Measurements from ENCODE around the gene TFCP2. TPM values are rescaled to one million over a fixed set of nuclear protein-coding genes. Genes with fewer than 3 reads are reported as not detected.

Gene TFCP2
- total RNA-seq, 2 experiments from 2014 or later: 27.4 to 27.9 TPM

DNA sequence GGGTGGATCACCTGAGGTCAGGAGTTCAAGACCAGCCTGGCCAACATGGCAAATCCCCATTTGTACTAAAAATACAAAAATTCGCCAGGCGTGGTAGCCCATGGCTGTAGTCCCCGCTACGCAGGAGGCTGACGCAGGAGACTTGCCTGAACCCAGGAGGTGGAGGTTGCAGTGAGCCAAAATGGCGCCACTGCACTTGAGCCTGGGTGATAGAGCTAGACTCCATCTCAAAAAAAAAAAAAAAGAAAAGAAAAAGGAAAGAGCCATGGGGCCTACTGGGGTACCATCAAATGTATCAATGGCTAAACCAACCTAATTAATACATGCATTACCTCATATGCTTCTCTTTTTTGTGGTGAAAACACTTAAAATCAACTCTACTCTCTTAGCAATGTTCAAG lies 10.7 kb downstream of the TFCP2 start:
- Mint-ChIP-seq H3K4me1 (ENCODE audit: low read depth) (peaks cover 26% of the 10 kb centered on the region), H3K27ac (no peak overlapping the region)

DNA sequence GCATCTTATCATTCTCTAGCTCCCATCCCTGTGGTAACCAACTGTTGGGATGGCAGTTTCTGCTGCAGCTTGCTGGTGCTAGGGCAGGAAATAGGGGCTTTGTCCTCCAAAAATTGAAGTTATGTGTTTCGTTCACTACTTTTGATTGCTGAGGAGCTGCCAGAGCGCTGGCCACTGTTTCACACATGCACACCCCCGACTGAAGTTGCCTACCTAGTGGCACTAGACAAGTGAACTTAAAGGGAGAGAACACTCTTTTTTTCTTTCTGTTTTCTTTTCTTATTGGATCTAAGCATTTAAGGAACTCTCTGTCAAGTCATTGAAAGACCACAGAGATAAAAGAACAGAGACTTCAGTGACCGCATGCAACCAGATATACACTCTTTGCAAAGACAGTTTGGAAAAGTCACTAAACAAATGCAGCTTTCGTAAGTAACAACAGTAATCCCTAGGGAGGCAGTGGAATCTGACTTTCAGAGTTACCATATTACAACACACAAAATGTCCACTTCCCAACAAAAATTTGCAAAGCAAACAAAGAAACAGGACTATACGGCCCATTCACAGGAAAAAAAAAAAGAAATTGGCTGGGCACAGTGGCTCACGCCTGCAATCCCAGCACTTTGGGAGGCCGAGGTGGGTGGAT lies 12.0 kb downstream of the TFCP2 start:
- TF ChIP-seq, protein P1, sequence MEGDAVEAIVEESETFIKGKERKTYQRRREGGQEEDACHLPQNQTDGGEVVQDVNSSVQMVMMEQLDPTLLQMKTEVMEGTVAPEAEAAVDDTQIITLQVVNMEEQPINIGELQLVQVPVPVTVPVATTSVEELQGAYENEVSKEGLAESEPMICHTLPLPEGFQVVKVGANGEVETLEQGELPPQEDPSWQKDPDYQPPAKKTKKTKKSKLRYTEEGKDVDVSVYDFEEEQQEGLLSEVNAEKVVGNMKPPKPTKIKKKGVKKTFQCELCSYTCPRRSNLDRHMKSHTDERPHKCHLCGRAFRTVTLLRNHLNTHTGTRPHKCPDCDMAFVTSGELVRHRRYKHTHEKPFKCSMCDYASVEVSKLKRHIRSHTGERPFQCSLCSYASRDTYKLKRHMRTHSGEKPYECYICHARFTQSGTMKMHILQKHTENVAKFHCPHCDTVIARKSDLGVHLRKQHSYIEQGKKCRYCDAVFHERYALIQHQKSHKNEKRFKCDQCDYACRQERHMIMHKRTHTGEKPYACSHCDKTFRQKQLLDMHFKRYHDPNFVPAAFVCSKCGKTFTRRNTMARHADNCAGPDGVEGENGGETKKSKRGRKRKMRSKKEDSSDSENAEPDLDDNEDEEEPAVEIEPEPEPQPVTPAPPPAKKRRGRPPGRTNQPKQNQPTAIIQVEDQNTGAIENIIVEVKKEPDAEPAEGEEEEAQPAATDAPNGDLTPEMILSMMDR (IDR thresholded peaks at IDR 0.05): no peak
- intact Hi-C loops (cut with micrococcal nuclease): no loop called here
- ChIA-PET POLR2A (interaction anchor here (0.7 kb wide), 1 partner anchor 11 kb away, joined by 3 read pairs; no protein-coding TSS in a partner anchor), CTCF (interaction anchor here (1.0 kb wide), 1 partner anchor 11 kb away, joined by 3 read pairs; no protein-coding TSS in a partner anchor)
- no peak overlapping the region for H3K27ac Mint-ChIP-seq
- H3K4me1 Mint-ChIP-seq (ENCODE audit: low read depth): peaks cover 19% of the 10 kb centered on the region
- no peak for ATAC-seq
- peaks cover 20% of the 10 kb centered on the region for H3K36me3 Mint-ChIP-seq (ENCODE audit: low read depth)
- H3K9me3 Mint-ChIP-seq: no peaks in the 10 kb centered on the region
- DNase-seq: no peak
- H3K4me3 Mint-ChIP-seq: no peak overlapping the region
- no peaks in the 10 kb centered on the region for H3K27me3 Mint-ChIP-seq

More for the DNA sequence above, 10.7 kb downstream of the TFCP2 start:
- ATAC-seq: no peak
- DNase-seq: no peak
- Mint-ChIP-seq H3K27me3 (no peaks in the 10 kb centered on the region), H3K9me3 (no peaks in the 10 kb centered on the region), H3K36me3 (ENCODE audit: low read depth) (peaks cover 16% of the 10 kb centered on the region), H3K4me3 (no peak overlapping the region)
- POLR2A ChIA-PET: no interaction called here
- intact Hi-C loops (cut with micrococcal nuclease): no loop called here
- TF ChIP-seq, protein P1 (IDR thresholded peaks at IDR 0.05): no peak
- CTCF ChIA-PET: no interaction called here

DNA sequence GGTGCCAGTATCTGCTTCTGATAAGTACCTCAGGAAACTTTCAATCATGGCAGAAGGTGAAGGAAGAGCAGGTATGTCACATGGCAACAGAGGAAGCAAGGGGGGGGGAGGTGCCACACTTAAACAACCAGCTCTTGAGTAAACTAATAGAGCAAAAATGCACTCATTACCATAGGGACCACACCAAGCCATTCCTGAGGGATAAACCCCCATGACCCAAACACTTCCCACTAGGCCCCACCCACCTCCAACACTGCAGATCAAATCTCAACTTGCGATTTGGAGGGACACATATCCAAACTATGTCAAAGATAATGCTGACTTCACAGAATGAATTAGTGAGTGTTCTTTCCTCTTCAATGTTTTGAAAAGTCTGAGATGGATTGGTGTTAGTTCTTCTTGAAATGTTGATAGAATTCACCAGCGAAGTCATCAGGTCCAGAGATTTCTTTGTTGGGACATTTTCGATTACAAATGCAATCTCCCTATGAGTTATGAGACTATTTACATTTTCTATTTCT lies 16.6 kb downstream of the TFCP2 start:
- POLR2A ChIA-PET: no interaction called here
- DNase-seq (no peak), ATAC-seq (no peak)
- H3K27me3 Mint-ChIP-seq: no peaks in the 10 kb centered on the region
- H3K36me3 Mint-ChIP-seq (ENCODE audit: low read depth): peaks cover 12% of the 10 kb centered on the region
- TF ChIP-seq, protein P1 (IDR thresholded peaks at IDR 0.05): no peak
- no peak overlapping the region for H3K4me3 Mint-ChIP-seq
- peaks cover 5% of the 10 kb centered on the region for H3K4me1 Mint-ChIP-seq (ENCODE audit: low read depth)
- no peaks in the 10 kb centered on the region for H3K9me3 Mint-ChIP-seq
- no peak overlapping the region for H3K27ac Mint-ChIP-seq
- intact Hi-C loops (cut with micrococcal nuclease): no loop called here
- CTCF ChIA-PET: no interaction called here

DNA sequence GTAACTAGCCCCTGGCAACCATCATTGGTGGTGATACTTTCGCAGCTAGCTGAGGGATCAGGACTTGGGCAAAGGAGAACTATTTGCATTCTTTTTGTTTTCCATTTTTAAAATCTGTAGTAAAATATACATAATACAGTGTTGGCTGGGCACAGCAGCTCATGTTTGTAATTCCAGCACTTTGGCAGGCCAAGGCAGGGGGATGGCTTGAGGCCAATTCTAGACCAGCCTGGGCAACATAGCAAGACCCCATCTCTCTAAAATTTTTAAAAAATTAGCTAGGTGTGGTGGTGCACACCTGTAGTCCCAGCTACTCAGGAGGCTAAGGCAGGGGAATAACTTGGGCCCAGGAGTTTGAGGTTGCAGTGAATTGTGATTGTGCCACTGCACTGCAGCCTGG lies 20.0 kb downstream of the TFCP2 start:
- no peaks in the 10 kb centered on the region for H3K9me3 Mint-ChIP-seq
- TF ChIP-seq, protein P1 (IDR thresholded peaks at IDR 0.05): no peak
- no peak for ATAC-seq

DNA sequence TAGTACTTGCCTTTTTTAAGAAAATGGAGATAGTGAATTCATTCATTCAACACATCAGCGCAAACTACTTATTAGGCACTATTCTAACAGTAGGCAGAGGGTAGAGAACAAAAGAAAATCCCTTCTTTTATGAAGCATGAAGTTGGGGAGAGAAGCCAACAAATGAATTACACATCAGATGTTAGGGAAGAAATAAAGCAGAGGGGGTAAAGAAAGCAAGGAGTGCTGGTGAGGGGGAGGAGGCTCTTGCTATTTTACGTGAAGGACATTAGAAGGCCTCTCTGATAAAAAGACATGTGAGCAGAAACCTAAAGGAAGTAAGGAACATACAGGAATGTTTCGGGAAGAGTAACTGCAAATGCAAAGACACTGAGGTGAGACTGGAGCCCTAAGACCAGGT lies 22.2 kb downstream of the TFCP2 start:
- POLR2A ChIA-PET: no interaction called here
- H3K27ac Mint-ChIP-seq: no peak overlapping the region
- intact Hi-C loops (cut with micrococcal nuclease): no loop called here
- peaks cover 15% of the 10 kb centered on the region for H3K4me1 Mint-ChIP-seq (ENCODE audit: low read depth)
- H3K4me3 Mint-ChIP-seq: no peak overlapping the region
- H3K27me3 Mint-ChIP-seq: no peaks in the 10 kb centered on the region
- TF ChIP-seq, protein P1 (IDR thresholded peaks at IDR 0.05): no peak
- no peaks in the 10 kb centered on the region for H3K9me3 Mint-ChIP-seq
- H3K36me3 Mint-ChIP-seq (ENCODE audit: low read depth): peaks cover 4% of the 10 kb centered on the region
- DNase-seq (no peak), ATAC-seq (no peak)
- CTCF ChIA-PET: no interaction called here

More for the DNA sequence above, 20.0 kb downstream of the TFCP2 start:
- Mint-ChIP-seq H3K4me1 (ENCODE audit: low read depth) (peaks cover 7% of the 10 kb centered on the region), H3K27me3 (no peaks in the 10 kb centered on the region), H3K4me3 (no peak overlapping the region), H3K27ac (no peak overlapping the region), H3K36me3 (ENCODE audit: low read depth) (peaks cover 10% of the 10 kb centered on the region)
- CTCF ChIA-PET: no interaction called here
- POLR2A ChIA-PET: no interaction called here
- no peak for DNase-seq
- intact Hi-C loops (cut with micrococcal nuclease): no loop called here

Measured in activated CD8-positive, alpha-beta T cell treated with anti-CD3 and anti-CD28 coated beads for 36 hours (primary cell).